ENCODE data around the gene RABGAP1.

Gene RABGAP1

DNA sequence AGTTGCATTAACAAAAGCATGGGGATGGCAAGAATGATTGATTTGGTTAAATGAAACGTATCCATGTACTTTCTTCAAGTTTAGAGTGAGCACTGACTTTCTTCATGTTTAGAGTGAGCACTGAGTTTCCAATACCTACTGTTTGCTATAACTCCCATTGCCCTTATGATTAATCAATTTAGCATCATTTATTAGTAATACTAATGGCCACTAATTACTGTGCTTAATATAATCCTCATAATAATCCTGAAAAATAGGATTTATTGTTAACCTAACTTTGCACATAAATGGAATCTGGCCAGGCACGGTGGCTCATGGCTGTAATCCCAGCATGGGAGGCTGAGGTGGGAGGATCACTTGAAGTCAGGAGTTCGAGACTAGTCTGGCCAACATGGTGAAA, 70.6 kb downstream of the RABGAP1 start:
- DNase-seq = no peak

DNA sequence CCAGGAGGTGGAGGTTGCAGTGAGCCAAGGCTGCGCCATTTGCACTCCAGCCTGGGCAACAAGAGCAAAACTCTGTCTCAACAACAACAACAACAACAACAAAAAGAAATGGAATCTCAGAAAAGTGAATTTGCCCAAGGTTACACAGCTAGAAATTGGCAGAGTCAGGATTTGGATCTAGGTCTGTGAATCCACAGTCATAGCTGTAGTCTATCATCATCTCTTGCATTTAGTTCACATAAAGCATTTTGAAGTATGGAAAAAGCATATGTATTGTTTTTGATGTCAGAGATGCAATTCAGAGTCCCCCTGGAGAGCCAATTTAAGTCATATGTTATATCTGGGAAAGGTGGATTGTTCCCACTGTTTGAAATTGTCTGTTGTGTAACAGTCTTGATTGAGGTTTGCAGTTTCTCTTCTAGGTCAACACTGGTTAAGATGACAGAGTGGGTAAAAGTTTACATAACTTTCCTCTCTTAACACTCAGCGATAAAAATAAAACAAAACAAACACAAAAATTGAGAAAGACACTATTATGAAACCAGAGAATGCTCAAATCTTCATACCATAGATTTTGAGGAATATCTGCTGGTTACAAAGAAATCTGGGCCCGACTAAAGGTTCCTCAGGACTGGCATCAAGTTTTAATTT, 71.2 kb downstream of the RABGAP1 start:
- DNase-seq = no peak

GRCh38 chr9:123016631-123017030, 75.8 kb downstream of the RABGAP1 start:
- no peak for DNase-seq

GRCh38 chr9:123020796-123021195, 80.0 kb downstream of the RABGAP1 start:
- DNase-seq = no peak

- no peak for DNase-seq
Observed at GRCh38 chr9:123026425-123026824, 85.6 kb downstream of the RABGAP1 start.

- no peak for DNase-seq
Observed at GRCh38 chr9:123027517-123027916, 86.7 kb downstream of the RABGAP1 start.

- no peak for DNase-seq
Observed at GRCh38 chr9:123028136-123028535, 87.3 kb downstream of the RABGAP1 start.

GRCh38 chr9:123028973-123029372, 88.2 kb downstream of the RABGAP1 start:
- no peak for DNase-seq

GRCh38 chr9:123031963-123032362, 91.1 kb downstream of the RABGAP1 start:
- DNase-seq = no peak

GRCh38 chr9:123033352-123033751, 92.5 kb downstream of the RABGAP1 start, which contains the start of gene GPR21:
Gene GPR21 (plus strand): TSS chr9:123033667. CDS start chr9:123034567, 900 bp downstream.
- DNase-seq = no peak

DNA sequence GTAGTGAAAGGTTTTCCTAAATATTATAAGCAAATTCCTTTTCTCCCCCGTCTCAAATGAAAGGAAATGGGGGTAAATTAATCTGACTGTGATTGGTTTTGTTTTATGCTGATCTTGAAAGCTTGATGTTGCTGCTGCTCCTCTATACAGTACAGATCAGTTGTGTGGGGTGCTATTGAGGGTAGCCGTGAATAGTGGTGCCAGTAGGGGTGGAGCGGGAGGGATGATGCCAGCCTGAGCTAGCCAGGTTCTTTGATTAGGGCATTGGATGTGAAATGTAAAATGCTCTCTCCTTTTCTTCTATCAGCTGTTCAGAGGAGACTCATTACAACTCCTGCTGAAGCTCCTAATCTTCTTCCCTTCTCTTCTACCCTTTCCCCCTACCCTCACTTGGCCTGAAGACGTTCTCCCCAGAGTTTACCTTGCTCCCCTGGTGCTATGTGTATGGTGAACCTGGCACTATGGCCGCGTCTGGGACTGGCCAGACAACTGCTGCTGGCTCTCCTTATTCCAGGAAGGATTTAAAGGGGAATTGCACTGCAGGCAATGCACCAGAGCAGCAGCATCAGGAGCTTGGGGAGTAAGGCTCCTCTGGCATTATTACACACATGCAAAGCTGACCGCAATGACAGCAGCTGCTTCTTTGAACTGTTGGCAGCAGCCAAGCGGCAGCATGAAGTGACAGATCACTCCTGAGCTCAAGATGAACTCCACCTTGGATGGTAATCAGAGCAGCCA, 93.2 kb downstream of the RABGAP1 start:
- DNase-seq = no peak

GRCh38 chr9:123034881-123035510, 94.2 kb downstream of the RABGAP1 start:
- DNase-seq = no peak

DNA sequence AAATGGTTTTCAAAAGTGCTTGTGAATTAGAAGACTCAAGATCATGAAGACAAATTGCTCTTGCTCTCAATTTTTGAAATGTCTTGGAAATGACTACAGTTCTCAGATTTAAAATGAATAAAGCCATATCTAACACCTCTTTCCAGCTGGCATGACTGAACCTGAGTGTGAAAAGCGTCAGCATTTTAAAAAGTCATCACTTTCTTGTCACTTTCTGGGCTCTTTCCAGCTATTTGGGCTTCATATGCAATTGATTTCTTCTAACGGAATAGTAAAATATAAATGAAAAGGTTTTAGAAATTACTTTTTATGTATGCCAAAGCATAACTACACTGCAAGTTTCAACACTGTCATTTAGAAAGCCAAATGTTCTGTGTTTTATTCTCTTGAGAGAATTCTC, 95.0 kb downstream of the RABGAP1 start:
- no peak for DNase-seq

DNA sequence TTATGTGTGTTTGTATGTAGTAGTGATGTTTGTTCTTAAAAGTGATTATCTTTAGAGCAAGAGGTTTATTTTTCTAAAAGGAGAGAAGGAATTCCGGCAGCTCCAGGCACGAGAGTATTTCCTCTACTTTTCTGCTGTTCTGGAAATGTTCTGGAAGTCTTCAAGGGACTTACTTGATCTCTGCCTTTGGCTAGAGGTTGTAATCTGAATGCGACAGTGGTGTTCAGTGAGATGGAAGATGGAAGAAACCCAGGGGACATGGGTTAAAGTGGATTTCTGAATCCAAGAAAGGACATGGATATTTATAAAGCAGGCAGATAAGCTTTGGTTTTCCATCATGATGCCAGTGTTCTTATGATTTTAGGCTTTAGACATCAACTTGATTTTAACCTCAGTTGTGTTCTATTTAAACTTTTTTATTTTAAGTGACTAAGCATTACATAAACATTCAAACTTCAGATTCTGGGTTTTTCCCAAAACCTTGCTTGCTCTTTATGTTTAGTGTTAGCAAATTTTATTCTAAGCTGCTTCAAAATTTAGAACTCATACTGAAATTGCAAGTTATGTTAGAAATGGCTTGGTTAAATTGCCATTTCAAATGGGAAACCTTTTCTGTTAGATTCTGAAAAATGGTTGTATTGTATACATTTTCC, 96.2 kb downstream of the RABGAP1 start:
- no peak for DNase-seq

DNA sequence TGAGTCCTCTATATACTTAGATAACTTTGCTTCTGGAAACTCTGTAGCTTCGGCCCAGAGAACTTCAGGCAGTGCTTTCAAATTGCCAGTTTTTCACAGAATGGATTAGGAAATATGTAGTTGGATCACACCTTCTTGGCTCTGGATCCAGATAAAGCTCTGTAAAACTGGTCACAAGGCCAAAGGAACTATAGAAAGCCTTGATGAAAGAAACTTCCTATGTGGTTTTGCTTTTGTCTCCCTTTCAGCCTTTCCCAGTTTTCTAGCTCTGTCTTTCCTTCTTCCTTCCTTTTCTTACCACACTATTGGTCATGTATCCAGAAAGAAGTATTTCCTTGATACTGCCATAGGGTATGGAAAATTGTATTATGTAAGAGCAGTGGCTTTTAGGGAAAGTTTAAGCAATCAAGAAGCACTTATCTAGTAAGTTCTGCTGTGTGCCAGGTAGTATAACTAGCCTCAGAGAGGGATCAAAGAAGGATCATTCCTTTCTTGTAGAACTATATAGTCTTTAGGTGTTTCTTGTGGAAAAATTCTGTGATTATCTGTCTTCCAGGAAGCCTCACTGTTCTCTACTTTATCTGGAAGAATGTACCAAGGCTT, 98.9 kb downstream of the RABGAP1 start:
- DNase-seq = no peak

DNA sequence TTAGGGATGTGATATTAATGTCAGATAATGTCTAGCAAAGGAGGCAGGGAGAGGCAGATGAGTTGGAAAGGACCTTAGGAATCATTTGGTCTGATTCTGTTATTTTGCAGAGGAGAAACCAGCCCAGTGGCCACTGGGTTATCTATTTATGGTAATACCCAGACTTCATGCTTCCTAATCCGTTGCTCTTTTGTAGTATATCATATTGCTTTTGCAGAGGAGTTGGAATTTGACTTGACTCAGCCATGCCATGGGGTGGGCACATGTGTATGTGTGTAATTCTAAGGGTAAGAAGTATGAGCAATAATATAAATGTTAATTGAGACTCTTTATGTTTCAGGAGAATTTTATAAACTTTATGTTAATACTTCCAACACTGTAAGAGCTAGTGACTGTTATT, 100.0 kb downstream of the RABGAP1 start:
- no peak for DNase-seq

- no peak for DNase-seq
Observed at GRCh38 chr9:123041489-123041888, 100.7 kb downstream of the RABGAP1 start.

- no peak for DNase-seq
Observed at GRCh38 chr9:123043081-123043939, 102.5 kb downstream of the RABGAP1 start.

DNA sequence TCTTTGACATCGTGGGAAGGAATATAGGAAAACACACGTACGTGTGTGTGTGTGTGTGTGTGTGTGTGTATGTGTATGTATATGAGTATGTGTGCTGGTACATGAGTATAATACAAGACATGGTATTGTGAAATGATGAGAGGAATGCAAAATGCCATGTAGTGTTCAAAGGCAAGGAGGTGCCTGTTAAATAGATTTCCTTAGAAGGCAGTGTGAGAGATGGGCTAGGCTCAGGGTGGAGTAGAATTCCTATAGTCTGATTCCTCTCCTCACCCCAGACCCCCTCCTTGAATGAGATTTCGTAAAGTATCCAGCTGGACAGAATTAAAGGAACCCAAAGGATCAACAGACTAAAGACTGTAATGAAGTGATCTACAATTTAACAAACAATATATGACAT, 103.8 kb downstream of the RABGAP1 start:
- no peak for DNase-seq

DNA sequence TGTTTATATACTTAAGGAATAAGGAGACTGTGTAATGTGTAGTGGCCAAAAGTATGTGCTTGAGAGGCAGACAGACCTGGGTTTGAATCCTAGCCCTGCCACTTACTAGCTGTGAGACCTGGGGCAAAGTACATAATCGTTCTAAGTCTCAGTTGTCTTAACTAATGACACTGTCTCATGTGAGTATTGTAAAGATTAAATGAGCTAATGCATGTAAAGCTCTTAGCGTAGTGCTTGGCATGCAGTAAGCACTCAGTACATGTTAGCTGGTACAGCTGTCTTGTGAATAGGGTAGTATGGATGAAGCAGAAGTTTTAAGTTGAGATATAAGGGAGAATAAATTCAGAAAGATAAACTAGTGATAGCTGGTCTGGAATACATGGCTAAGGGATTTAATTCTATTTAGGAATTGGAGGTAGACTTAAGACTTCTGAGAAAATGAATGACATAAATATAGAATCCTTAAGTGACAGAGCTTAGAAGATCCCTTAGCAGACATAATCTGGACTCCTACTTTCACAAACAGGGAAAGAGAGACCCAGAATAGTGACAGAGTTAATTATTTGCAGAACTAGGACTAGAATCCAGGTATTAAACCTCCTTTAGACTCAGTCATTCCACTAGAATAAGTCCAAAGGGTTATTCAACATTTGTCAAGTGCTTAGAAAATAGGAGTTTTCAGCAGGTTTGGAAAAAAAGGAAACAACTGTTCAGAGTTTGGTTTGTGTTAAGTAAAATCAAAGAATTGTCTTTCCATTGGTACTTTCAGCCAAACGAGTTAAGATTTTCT, 105.8 kb downstream of the RABGAP1 start:
- DNase-seq = no peak

DNA sequence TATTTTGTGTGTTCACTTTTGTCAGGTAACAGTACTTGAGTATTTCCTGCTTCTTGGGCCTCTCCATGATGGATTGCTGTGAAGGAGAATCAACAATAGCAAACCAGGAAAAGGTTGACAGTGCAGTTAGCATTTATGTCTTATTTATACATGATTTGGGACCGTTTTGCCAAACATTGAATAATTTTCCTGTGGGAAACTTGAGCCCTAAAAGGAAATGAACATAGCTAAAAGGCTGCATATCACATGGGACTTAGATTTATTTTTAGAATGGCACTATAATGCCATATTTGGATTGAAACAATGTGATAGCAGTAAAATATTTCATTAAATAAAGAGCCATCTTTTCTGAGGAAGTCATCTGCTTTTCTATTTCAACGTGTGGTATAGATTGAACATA, 107.9 kb downstream of the RABGAP1 start:
- no peak for DNase-seq
